HCT116 (cell line): ENCODE data around the gene TWIST2.

Source experiments
- CEBPB ChIP-seq: IDR thresholded peaks from 2 replicates; pipeline ENCODE4 v1.6.1; 2012; ENCODE audit warnings: low read depth
- EZH2 ChIP-seq: fragments of 200-600 bp; sonication (generic); IDR thresholded peaks from 2 replicates; pipeline ENCODE4 v1.6.1; 2017; ENCODE audit warnings: antibody characterized with exemption, mixed run types
- EZH2phosphoT487 ChIP-seq: fragments of 200-600 bp; IDR thresholded peaks from 2 replicates; pipeline ENCODE4 v1.6.1; 2018; ENCODE audit warnings: antibody characterized with exemption, borderline replicate concordance
- FOSL1 ChIP-seq: IDR thresholded peaks from 2 replicates; pipeline ENCODE4 v1.6.1; 2012; ENCODE audit warnings: low read depth
- JUND ChIP-seq: IDR thresholded peaks from 2 replicates; pipeline ENCODE4 v1.6.1; 2012
- POLR2A ChIP-seq: IDR thresholded peaks from 2 replicates; pipeline ENCODE4 v1.7.0; 2011; ENCODE audit warnings: borderline replicate concordance; ENCODE audit not compliant: insufficient read depth, insufficient read length; ENCODE audit errors: extremely low read depth
- POLR2AphosphoS5 ChIP-seq: IDR thresholded peaks from 2 replicates; pipeline ENCODE4 v1.6.1; 2011; ENCODE audit warnings: mild to moderate bottlenecking, low read depth, low read length, moderate library complexity
- RAD21 ChIP-seq: IDR thresholded peaks from 2 replicates; pipeline ENCODE4 v1.6.1; 2012; ENCODE audit warnings: low read depth, mild to moderate bottlenecking
- SP1 ChIP-seq: IDR thresholded peaks from 2 replicates; pipeline ENCODE4 v1.6.1; 2012; ENCODE audit warnings: low read depth
- ZFX ChIP-seq: fragments of 450-650 bp; IDR thresholded peaks from 2 replicates; pipeline ENCODE4 v1.6.1; 2017
- TF ChIP-seq, protein P1 (sequence below), 3 experiments: fragments of 200-600 bp in 1 of 3; sonication (generic) in 1 of 3; IDR thresholded peaks in 2 of 3; conservative IDR thresholded peaks in 1 of 3; 2 replicates each; pipeline ENCODE4 v1.5.1; 2012 to 2017; ENCODE audit warnings: low read depth in 2 of 3, low read length in 2 of 3, antibody characterized with exemption in 1 of 3, borderline replicate concordance in 1 of 3, control low read depth in 1 of 3, mild to moderate bottlenecking in 1 of 3, mixed read lengths in 1 of 3, mixed run types in 1 of 3, moderate library complexity in 1 of 3; ENCODE audit not compliant: insufficient read depth in 1 of 3
- TF ChIP-seq, protein P2 (sequence below): IDR thresholded peaks from 2 replicates; pipeline ENCODE4 v1.6.1; 2012; ENCODE audit warnings: low read depth
- TF ChIP-seq, protein P3 (sequence below): IDR thresholded peaks from 2 replicates; pipeline ENCODE4 v1.6.1; 2012

DNA sequence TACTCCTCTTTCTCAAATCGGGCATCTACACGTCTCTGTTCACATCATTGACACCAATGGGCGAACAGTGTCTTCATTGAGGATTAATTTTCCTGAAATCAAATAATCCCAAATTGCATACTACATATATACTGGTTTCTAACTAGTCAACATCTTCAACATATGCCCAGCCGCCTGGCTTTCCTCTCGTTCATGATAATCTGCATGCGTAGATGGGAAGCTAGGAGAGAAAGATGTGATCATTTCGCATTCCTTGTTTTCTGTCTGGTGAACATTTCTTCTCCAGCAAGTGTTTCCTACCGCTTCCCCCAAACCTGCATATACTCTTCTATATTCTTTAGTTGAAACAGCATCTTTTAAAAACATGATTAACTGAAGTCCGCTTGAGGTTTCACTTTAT, 7.4 kb downstream of the TWIST2 start:
- no peak for TF ChIP-seq POLR2AphosphoS5
- TF ChIP-seq, protein P1, sequence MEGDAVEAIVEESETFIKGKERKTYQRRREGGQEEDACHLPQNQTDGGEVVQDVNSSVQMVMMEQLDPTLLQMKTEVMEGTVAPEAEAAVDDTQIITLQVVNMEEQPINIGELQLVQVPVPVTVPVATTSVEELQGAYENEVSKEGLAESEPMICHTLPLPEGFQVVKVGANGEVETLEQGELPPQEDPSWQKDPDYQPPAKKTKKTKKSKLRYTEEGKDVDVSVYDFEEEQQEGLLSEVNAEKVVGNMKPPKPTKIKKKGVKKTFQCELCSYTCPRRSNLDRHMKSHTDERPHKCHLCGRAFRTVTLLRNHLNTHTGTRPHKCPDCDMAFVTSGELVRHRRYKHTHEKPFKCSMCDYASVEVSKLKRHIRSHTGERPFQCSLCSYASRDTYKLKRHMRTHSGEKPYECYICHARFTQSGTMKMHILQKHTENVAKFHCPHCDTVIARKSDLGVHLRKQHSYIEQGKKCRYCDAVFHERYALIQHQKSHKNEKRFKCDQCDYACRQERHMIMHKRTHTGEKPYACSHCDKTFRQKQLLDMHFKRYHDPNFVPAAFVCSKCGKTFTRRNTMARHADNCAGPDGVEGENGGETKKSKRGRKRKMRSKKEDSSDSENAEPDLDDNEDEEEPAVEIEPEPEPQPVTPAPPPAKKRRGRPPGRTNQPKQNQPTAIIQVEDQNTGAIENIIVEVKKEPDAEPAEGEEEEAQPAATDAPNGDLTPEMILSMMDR (IDR thresholded peaks at IDR 0.05 in 2 of 3, conservative IDR thresholded peaks at IDR 0.05 in 1 of 3; ENCODE audit: borderline replicate concordance in 1 of 3, insufficient read depth in 1 of 3, low read depth in 2 of 3, low read length in 2 of 3) = no peak
- no peak for TF ChIP-seq POLR2A
- TF ChIP-seq EZH2phosphoT487 = no peak
- no peak for TF ChIP-seq ZFX
- TF ChIP-seq EZH2 = no peak
- TF ChIP-seq CEBPB = no peak
- TF ChIP-seq JUND = no peak
- TF ChIP-seq, protein P2, sequence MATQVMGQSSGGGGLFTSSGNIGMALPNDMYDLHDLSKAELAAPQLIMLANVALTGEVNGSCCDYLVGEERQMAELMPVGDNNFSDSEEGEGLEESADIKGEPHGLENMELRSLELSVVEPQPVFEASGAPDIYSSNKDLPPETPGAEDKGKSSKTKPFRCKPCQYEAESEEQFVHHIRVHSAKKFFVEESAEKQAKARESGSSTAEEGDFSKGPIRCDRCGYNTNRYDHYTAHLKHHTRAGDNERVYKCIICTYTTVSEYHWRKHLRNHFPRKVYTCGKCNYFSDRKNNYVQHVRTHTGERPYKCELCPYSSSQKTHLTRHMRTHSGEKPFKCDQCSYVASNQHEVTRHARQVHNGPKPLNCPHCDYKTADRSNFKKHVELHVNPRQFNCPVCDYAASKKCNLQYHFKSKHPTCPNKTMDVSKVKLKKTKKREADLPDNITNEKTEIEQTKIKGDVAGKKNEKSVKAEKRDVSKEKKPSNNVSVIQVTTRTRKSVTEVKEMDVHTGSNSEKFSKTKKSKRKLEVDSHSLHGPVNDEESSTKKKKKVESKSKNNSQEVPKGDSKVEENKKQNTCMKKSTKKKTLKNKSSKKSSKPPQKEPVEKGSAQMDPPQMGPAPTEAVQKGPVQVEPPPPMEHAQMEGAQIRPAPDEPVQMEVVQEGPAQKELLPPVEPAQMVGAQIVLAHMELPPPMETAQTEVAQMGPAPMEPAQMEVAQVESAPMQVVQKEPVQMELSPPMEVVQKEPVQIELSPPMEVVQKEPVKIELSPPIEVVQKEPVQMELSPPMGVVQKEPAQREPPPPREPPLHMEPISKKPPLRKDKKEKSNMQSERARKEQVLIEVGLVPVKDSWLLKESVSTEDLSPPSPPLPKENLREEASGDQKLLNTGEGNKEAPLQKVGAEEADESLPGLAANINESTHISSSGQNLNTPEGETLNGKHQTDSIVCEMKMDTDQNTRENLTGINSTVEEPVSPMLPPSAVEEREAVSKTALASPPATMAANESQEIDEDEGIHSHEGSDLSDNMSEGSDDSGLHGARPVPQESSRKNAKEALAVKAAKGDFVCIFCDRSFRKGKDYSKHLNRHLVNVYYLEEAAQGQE = no peak
- no peak for TF ChIP-seq FOSL1
- TF ChIP-seq RAD21 = no peak
- TF ChIP-seq SP1 = no peak
- TF ChIP-seq, protein P3, sequence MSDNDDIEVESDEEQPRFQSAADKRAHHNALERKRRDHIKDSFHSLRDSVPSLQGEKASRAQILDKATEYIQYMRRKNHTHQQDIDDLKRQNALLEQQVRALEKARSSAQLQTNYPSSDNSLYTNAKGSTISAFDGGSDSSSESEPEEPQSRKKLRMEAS = no peak
